AG09319 (cell line): ENCODE data around the gene KRTAP2-1.
A peak's percentile ranks its signal among the peaks of the same experiment; 100 is the strongest.
"Not testable (repeated sequence)": the region's sequence is repeated elsewhere in the genome, so short reads cannot be mapped to it uniquely, and the experiment has no call there.

Experiments used
- DNase-seq: peaks from one replicate; pipeline ENCODE4 v3.0.0-alpha.2; 2010; ENCODE audit warnings: low read depth; ENCODE audit errors: extremely low read depth
- TF ChIP-seq, protein P1 (sequence below): IDR thresholded peaks from 2 replicates; pipeline ENCODE4 v1.5.1; 2011; ENCODE audit warnings: low read depth, mild to moderate bottlenecking, inconsistent platforms, low read length, moderate library complexity

KRTAP2-1 gene

DNA sequence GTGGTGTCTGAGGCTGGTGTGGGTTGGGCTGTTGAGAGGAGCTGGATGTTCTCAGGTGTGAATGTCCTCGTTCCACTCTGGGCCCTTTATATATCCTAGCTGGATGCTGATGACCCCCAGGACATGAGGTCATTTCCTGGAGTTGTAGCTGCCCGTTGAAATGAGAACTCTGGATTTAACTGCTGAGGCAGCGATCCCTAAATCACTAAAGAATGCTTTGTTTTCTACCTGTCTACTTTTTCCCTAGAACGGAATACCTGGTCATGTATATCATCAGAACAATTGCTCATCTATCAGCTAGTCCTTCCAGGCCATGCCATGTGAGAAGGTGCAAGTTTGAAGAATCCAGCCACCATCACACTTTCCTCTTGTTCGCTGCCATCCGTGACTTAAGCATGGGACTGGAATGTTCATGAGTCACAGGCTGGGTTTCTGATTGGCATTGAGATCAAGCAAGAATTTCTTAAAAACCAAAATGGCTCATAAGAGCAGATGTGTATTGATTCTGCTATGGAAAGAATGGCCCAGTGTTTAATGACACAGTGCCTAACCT is 13.0 kb upstream of the KRTAP2-1 start, which contains the start of gene KRTAP2-3:
Gene KRTAP2-3, minus strand, starts transcription at position 63 of the 553 bp plus-strand sequence. CDS start 64 bp downstream, outside the sequence.
- TF ChIP-seq, protein P1, sequence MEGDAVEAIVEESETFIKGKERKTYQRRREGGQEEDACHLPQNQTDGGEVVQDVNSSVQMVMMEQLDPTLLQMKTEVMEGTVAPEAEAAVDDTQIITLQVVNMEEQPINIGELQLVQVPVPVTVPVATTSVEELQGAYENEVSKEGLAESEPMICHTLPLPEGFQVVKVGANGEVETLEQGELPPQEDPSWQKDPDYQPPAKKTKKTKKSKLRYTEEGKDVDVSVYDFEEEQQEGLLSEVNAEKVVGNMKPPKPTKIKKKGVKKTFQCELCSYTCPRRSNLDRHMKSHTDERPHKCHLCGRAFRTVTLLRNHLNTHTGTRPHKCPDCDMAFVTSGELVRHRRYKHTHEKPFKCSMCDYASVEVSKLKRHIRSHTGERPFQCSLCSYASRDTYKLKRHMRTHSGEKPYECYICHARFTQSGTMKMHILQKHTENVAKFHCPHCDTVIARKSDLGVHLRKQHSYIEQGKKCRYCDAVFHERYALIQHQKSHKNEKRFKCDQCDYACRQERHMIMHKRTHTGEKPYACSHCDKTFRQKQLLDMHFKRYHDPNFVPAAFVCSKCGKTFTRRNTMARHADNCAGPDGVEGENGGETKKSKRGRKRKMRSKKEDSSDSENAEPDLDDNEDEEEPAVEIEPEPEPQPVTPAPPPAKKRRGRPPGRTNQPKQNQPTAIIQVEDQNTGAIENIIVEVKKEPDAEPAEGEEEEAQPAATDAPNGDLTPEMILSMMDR = no peak
- DNase-seq = peak; percentile 81

DNA sequence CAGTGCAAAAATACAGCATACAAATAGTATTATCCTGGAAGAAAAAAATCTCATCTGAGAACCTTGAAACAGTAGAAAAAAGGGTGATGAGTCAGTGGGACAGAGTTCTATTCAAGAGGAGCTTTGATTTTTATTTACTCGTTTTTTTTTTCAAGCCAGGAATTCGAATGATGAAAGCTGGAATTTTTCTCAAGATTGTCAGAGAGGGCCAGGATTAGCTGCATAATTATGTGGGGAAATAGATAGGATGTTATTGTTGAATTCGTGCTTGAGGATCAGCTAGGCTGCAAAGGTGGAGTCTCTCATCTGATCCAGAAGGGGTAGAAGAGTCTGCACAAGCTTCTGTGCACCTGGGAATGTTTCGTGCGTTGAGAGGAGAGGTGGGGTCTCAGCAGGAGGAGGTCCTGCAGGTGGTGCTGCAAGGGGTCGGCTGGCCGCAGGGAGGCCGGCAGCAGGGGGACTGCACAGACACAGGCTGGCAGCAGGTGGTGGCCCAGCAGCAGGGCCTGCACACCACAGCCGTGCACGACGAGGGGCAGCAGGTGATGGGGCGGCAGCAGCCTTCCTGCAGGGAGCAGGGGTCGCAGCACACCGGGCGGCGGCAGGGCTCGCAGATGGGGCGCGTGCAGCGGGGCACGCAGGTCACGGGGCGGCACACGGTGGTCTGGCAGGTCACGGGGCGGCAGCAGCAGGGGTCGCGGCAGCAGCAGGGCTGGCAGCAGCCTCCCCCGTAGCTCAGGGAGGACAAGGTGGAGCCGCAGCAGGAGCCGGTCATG is 12.3 kb upstream of the KRTAP2-1 start:
- DNase-seq = peak; percentile 64

DNA sequence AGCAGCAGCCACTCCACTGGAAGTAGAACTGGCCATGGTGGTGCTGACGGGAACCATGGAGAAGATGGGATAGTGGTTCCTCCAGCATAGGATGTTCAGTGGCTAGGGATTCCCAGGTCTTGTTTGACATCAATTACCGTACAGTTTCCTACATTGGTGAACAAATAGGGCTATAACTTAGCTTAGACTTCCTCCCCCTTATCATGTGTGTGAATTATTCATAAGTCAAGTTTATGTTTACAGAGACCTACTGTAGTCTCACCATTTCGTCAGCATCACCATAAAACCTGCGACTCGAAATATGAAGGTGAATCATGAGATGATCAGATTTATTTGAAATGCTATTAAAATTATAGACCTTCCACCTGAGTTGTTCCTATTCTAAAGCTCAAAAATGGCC is 11.6 kb upstream of the KRTAP2-1 start:
- no peak for DNase-seq
- TF ChIP-seq, protein P1 = no peak

DNA sequence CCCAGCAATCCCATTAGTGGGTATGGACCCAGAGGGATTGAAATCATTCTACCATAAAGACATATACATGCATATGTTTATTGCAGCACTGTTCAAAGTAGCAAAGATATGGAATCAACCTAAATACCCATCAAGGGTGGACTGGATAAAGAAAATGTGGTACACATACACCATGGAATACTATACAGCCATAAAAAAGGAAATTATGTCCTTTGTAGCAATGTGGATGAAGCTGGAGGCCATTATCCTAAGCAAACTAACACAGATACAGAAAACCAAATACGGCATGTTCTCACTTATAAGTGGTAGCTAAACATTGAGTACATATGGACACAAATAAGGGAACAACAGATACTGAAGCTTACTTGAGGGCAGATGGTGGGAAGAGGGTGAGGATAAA is 10.4 kb upstream of the KRTAP2-1 start:
- TF ChIP-seq, protein P1 = no peak
- DNase-seq = no peak

DNA sequence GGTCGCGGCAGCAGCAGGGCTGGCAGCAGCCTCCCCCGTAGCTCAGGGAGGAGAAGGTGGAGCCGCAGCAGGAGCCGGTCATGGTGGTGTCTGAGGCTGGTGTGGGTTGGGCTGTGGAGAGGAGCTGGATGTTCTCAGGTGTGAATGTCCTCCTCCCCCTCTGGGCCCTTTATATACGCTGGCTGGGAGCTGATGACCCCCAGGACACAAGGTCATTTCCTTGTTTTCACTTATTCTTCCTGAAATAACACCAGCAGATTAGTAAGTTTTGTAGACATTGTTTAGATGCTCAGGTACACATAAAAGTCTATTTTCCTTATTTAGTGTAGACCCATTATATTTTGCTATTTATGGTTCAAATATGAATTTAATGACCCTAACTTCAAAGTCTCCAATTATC is 8.0 kb upstream of the KRTAP2-1 start, which contains the start of gene KRTAP2-2:
Gene KRTAP2-2, minus strand, starts transcription at position 101 of the 400 bp plus-strand sequence. Its CDS starts 19 bp downstream, at position 82.
- not testable (repeated sequence) for DNase-seq

- not testable (repeated sequence) for DNase-seq
Observed at GRCh38 chr17:41054556-41054955, 7.4 kb upstream of the KRTAP2-1 start.

DNA sequence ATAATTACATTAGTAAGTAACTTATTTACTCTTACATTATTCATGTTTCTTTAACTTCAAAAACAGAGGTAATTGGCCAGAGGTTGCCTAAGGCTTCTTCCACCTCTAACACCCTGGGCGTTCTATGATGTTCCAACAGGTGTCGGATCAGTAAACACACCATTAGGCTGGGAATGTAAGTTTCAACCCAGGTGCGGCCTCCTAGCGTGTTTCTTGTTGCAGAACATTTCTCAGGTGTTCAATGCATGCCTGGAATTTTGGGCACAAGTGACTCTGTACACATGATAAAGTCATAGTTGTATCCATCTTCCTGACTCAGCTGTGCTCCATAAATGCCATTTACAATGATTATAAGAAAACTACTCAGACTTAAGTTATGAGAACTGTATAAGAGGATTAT is 6.9 kb upstream of the KRTAP2-1 start:
- no peak for DNase-seq
- TF ChIP-seq, protein P1 = no peak

DNA sequence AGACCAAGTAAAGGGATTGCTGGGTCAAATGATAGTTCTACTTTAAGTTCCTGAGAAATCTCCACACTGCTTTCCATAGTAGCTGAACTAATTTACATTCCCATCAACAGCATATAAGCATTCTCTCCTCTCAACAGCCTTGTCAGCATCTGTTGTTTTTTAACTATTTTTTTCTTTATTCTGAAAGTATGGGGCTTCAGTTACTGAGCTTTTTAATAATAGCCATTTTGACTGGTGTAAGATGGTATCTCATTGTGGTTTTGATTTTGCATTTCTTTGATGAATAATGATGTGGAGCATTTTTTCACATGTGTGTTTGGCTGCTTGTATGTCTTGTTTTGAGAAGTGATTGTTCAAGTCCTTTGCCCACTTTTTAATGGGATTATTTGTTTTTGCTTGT is 5.5 kb upstream of the KRTAP2-1 start:
- TF ChIP-seq, protein P1 = no peak
- DNase-seq = no peak

DNA sequence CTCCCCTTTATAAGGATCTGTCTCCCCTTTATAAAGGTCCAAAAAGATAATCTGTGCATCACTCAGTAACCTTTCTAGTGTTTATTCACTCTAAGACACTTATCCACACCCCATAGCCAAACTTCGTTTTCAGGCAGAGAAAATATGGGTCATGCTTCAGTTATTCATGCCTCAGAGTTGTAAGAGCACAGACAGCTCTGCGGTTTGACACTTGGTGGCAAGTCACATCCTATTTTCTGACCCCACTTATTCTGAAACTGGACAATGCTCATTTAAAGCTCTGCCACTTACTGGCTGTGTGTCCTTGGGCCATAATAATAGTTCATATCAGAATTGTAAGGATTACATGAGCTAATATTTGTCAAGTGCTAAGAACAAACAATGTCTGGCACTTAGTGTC is 2.0 kb upstream of the KRTAP2-1 start:
- TF ChIP-seq, protein P1 = no peak
- DNase-seq = no peak
